RWPE2 (cell line): ENCODE data around the gene TIMM23.
"Not testable (repeated sequence)": the region's sequence is repeated elsewhere in the genome, so short reads cannot be mapped to it uniquely, and the experiment has no call there.

Source experiments
- ATAC-seq: fragments of 200-7000 bp; cut with Tn5 transposase; 3 replicates; pipeline ENCODE4 v1.9.1; 2021; ENCODE audit warnings: low read depth
- DNase-seq: peaks from one replicate; pipeline ENCODE4 v3.0.0-alpha.2; 2020; ENCODE audit warnings: low spot score
- H3K27ac ChIP-seq: fragments of 450-650 bp; 2 replicates; pipeline ENCODE4 v1.5.1; 2017; ENCODE audit warnings: mild to moderate bottlenecking; ENCODE audit not compliant: poor library complexity, severe bottlenecking
- H3K27me3 ChIP-seq: fragments of 250-450 bp; sonication (Bioruptor Pico); 2 replicates; pipeline ENCODE4 v1.5.1; 2021; ENCODE audit warnings: mild to moderate bottlenecking, moderate library complexity; ENCODE audit not compliant: insufficient read depth, poor library complexity, severe bottlenecking
- H3K36me3 ChIP-seq: fragments of 250-450 bp; sonication (Bioruptor Pico); 2 replicates; pipeline ENCODE4 v1.5.1; 2020; ENCODE audit warnings: low read depth, mild to moderate bottlenecking, moderate library complexity
- H3K4me1 ChIP-seq: fragments of 250-450 bp; sonication (Bioruptor Pico); 2 replicates; pipeline ENCODE4 v1.5.1; 2021; ENCODE audit warnings: mild to moderate bottlenecking, moderate library complexity; ENCODE audit not compliant: insufficient read depth, poor library complexity, severe bottlenecking
- H3K4me3 ChIP-seq: fragments of 250-450 bp; sonication (Bioruptor Pico); 2 replicates; pipeline ENCODE4 v1.5.1; 2021; ENCODE audit warnings: mild to moderate bottlenecking, moderate library complexity; ENCODE audit not compliant: severe bottlenecking
- H3K9me3 ChIP-seq: fragments of 250-450 bp; sonication (Bioruptor Pico); 2 replicates; pipeline ENCODE4 v1.5.1; 2021; ENCODE audit warnings: mild to moderate bottlenecking, moderate library complexity; ENCODE audit not compliant: severe bottlenecking
- TF ChIP-seq, protein P1 (sequence below): fragments of 450-650 bp; IDR thresholded peaks from one replicate; pipeline ENCODE4 v1.5.1; 2017; ENCODE audit warnings: mild to moderate bottlenecking, moderate library complexity; ENCODE audit not compliant: poor library complexity, severe bottlenecking

Gene TIMM23

DNA sequence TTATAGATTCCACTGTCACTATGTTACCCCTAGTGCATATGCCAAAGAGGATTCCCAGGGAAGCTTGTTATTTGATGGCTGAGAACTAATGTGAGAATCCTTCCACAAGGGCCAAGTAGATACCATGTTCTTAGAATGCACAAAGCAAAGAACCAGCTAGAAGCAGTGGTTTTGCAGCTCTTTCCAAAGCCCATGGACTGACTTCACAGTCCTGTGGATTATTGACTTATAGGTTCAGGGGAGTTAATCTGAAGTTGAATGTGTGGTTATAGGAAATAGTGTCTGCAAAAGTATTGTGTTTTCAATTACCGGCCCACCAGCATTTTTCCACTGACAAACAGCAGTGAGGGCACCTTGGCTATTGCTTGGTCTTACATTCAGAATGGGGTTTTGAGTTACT lies 28.2 kb downstream of the TIMM23 start:
- Histone ChIP-seq H3K4me1 (no peaks in the 10 kb centered on the region), H3K36me3 (peaks cover 66% of the 10 kb centered on the region), H3K27ac (no peak overlapping the region), H3K9me3 (no peaks in the 10 kb centered on the region), H3K4me3 (no peak overlapping the region), H3K27me3 (no peaks in the 10 kb centered on the region)
- ATAC-seq (no peak), DNase-seq (no peak)
- TF ChIP-seq, protein P1, sequence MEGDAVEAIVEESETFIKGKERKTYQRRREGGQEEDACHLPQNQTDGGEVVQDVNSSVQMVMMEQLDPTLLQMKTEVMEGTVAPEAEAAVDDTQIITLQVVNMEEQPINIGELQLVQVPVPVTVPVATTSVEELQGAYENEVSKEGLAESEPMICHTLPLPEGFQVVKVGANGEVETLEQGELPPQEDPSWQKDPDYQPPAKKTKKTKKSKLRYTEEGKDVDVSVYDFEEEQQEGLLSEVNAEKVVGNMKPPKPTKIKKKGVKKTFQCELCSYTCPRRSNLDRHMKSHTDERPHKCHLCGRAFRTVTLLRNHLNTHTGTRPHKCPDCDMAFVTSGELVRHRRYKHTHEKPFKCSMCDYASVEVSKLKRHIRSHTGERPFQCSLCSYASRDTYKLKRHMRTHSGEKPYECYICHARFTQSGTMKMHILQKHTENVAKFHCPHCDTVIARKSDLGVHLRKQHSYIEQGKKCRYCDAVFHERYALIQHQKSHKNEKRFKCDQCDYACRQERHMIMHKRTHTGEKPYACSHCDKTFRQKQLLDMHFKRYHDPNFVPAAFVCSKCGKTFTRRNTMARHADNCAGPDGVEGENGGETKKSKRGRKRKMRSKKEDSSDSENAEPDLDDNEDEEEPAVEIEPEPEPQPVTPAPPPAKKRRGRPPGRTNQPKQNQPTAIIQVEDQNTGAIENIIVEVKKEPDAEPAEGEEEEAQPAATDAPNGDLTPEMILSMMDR, result no peak

DNA sequence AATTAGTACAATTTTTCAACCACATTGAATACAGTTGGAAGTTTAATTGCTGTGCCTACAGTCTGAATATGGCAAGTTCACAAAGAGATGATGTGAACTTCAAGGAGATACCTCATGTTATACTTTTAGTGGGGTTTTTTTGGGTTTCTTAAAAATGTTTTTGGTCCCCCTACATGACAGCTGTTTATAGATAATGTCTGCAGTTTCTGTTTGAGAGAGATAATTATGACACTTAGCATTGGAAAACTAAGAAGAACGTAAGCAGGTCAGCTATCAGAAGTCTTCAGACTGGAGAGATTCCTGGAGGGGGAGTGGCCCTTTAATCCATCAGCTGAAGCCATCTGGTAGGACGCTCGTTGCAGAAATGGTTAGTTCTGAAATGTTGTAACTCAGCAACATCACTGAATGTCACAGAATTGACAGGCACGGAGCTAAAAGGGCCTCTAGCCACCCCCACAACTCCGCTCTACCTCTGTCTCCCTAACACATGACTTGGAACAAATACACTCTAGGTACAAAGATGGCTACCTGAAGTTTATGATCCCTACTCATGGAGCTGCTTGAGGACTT lies 29.0 kb downstream of the TIMM23 start:
- ATAC-seq, result no peak
- Histone ChIP-seq H3K4me3 (no peak overlapping the region), H3K27me3 (no peaks in the 10 kb centered on the region), H3K4me1 (peaks cover 2% of the 10 kb centered on the region), H3K9me3 (no peaks in the 10 kb centered on the region), H3K36me3 (peaks cover 74% of the 10 kb centered on the region), H3K27ac (no peak overlapping the region)
- no peak for DNase-seq
- TF ChIP-seq, protein P1, result no peak

GRCh38 chr10:46002189-46002687 lies 29.9 kb downstream of the TIMM23 start:
- not testable (repeated sequence) for H3K27ac ChIP-seq, H3K4me3 ChIP-seq, ATAC-seq, H3K9me3 ChIP-seq, H3K27me3 ChIP-seq, DNase-seq, H3K4me1 ChIP-seq
- H3K36me3 ChIP-seq, result peaks cover 81% of the 10 kb centered on the region

DNA sequence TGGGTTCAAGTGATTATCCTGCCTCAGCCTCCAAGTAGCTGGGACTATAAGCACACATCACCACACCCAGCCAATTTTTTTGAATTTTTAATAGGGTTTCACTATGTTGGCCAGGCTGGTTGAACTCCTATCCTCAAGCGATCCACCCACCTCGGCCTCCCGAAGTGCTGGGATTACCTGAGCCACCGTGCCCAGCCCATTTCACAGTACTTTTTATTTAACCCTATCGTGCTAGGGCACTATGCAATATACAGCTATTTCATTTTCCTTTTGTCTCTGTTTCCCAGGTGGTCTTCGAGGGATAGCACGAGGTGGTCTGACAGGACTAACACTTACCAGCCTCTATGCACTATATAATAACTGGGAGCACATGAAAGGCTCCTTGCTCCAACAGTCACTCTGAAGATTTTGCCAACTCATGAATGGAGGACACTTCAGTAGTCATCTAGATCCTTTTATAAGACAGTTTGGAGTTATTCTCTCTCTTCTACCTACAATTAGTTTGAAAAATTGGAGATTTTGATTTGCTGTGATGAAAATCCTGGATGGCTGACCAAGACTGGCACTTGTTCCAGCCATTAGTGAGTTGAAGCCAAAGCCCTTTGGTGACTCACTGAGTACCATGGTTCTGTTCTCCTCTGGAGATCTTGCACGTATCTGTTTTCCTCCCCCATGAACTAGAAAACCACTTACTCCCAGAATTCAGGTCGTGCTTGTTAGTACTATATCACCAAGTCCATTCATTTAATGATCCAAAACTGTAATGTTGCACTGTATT lies 30.8 kb downstream of the TIMM23 start:
- DNase-seq (no peak), ATAC-seq (no peak)
- Histone ChIP-seq H3K4me1 (peaks cover 2% of the 10 kb centered on the region), H3K27ac (no peak overlapping the region), H3K36me3 (peaks cover 84% of the 10 kb centered on the region), H3K27me3 (no peaks in the 10 kb centered on the region), H3K9me3 (no peaks in the 10 kb centered on the region), H3K4me3 (no peak overlapping the region)
- TF ChIP-seq, protein P1, result no peak

DNA sequence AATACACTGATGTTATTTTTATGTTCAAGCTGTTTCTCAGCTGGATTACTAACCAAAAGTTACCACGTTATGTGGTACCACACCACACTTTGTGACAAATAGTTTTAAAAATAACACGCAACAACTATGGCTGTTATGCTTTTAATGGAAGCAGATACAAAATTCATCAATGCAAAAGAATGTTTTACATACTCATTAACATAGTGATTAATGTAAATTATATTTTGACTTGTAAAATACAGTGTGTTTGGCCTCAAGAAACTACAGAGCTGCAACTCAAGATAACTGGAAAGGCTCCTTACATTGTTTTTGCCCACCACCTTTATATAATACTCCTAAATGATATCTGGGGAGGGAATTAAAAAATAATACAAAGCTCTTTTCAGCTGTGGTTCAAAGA lies 32.7 kb downstream of the TIMM23 start:
- ATAC-seq, result no peak
- Histone ChIP-seq H3K36me3 (peaks cover 92% of the 10 kb centered on the region), H3K27ac (no peak overlapping the region)

More for the DNA sequence above, 32.7 kb downstream of the TIMM23 start:
- Histone ChIP-seq H3K9me3 (no peaks in the 10 kb centered on the region), H3K4me1 (peaks cover 2% of the 10 kb centered on the region), H3K4me3 (no peak overlapping the region), H3K27me3 (no peaks in the 10 kb centered on the region)
- TF ChIP-seq, protein P1, result no peak
- no peak for DNase-seq
